ENCODE measurements around the gene STK39. TPM values are rescaled to one million over a fixed set of nuclear protein-coding genes. Genes with fewer than 3 reads are reported as not detected.

STK39 gene
- total and polyA plus RNA-seq, 2 donors (not counting 1 experiment from before 2014, with no cell fraction given): 2.3 to 14.6 TPM

- Mint-ChIP-seq H3K9me3 (ENCODE audit: insufficient read depth) (no peaks in the 10 kb centered on the region), H3K27ac (no peak overlapping the region), H3K4me3 (no peak overlapping the region), H3K27me3 (no peaks in the 10 kb centered on the region), H3K4me1 (no peaks in the 10 kb centered on the region)
- no peak overlapping the region for H3K4me2 ChIP-seq (replicated peaks; ENCODE audit: low read depth, low read length, poor library complexity, severe bottlenecking)
- H4K20me1 ChIP-seq (ENCODE audit: control insufficient read depth, insufficient read depth, low read length, poor library complexity, severe bottlenecking): no peaks in the 10 kb centered on the region
- no peaks in the 10 kb centered on the region for H3K27me3 ChIP-seq (replicated peaks in 1 of 4; ENCODE audit: control extremely low read depth in 1 of 4, control insufficient read depth in 3 of 4, insufficient read depth in 4 of 4, low read length in 3 of 4)
- H2AFZ ChIP-seq (ENCODE audit: insufficient read depth, low read depth, low read length, poor library complexity, severe bottlenecking): no peak overlapping the region
- no peaks in the 10 kb centered on the region for H3K9me3 ChIP-seq (ENCODE audit: control extremely low read depth in 1 of 3, control insufficient read depth in 2 of 3, insufficient read depth in 1 of 3, low read length in 2 of 3)
- intact Hi-C loops (cut with micrococcal nuclease): loop anchor here (10.0 kb wide), 1 partner anchor 63 kb away; no protein-coding TSS in a partner anchor
- H3K27ac ChIP-seq (ENCODE audit: low read length in 2 of 2): no peak overlapping the region
- ATAC-seq (ENCODE audit: low read depth) (no peak), DNase-seq (no peak)
- H3K79me2 ChIP-seq (ENCODE audit: control insufficient read depth, insufficient read depth, low read length): no peaks in the 10 kb centered on the region
- ChIA-PET POLR2A (no interaction called here), CTCF (interaction anchor here (1.0 kb wide), 1 partner anchor 22 kb away, joined by 3 read pairs; no protein-coding TSS in a partner anchor)
- 71% methylated on average over 1 of the region's 5 CpGs for WGBS (ENCODE audit: insufficient coverage)
- H3K9ac ChIP-seq (ENCODE audit: low read length): no peak overlapping the region
- H3K4me1 ChIP-seq (ENCODE audit: control insufficient read depth in 2 of 2, insufficient read depth in 2 of 2, low read length in 2 of 2): no peaks in the 10 kb centered on the region
- TF ChIP-seq CTCF (IDR thresholded peaks at IDR 0.05) (no peak), EZH2 (IDR thresholded peaks at IDR 0.05; ENCODE audit: borderline replicate concordance, insufficient read depth, low read depth, low read length, poor library complexity, severe bottlenecking) (no peak)
- H3K36me3 ChIP-seq (replicated peaks in 1 of 2; ENCODE audit: control extremely low read depth in 1 of 2, control insufficient read depth in 1 of 2, extremely low read depth in 1 of 2, insufficient read depth in 2 of 2, low read length in 1 of 2): no peaks in the 10 kb centered on the region
- no peak overlapping the region for H3K4me3 ChIP-seq (ENCODE audit: control extremely low read depth in 1 of 5, extremely low read depth in 1 of 5, insufficient read depth in 1 of 5, low read depth in 2 of 5, low read length in 4 of 5)
Measured at GRCh38 chr2:168097431-168097830, 150.0 kb downstream of the STK39 start.

DNA sequence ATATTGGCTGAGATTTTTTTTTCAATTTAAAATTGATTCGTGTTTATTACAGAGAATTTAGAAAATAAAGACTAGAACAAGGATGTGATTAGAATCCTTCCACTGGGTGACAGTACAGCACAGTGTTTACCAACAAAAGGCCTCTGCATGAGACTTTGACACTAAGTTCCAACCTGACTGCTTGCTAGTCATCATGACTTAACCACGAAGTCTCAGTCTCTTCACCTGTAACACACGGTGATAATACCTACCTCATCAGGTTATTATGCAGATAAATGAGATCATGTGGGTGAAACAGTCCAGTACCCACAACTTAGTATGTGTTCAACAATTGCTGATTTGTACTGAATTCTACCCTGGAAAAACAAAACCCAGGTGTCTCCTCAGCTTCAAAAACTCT is 151.2 kb downstream of the STK39 start:
- Mint-ChIP-seq H3K27ac (no peak overlapping the region), H3K4me3 (no peak overlapping the region), H3K9me3 (ENCODE audit: insufficient read depth) (no peaks in the 10 kb centered on the region), H3K27me3 (no peaks in the 10 kb centered on the region), H3K4me1 (peaks cover 1% of the 10 kb centered on the region)
- Histone ChIP-seq H3K4me1 (ENCODE audit: control insufficient read depth in 2 of 2, insufficient read depth in 2 of 2, low read length in 2 of 2) (peaks cover 0 to 2% of the 10 kb centered on the region in 2 donors), H2AFZ (ENCODE audit: insufficient read depth, low read depth, low read length, poor library complexity, severe bottlenecking) (no peak overlapping the region), H3K9me3 (ENCODE audit: control extremely low read depth in 1 of 3, control insufficient read depth in 2 of 3, insufficient read depth in 1 of 3, low read length in 2 of 3) (no peaks in the 10 kb centered on the region), H4K20me1 (ENCODE audit: control insufficient read depth, insufficient read depth, low read length, poor library complexity, severe bottlenecking) (no peaks in the 10 kb centered on the region), H3K4me2 (replicated peaks; ENCODE audit: low read depth, low read length, poor library complexity, severe bottlenecking) (no peak overlapping the region), H3K36me3 (replicated peaks in 1 of 2; ENCODE audit: control extremely low read depth in 1 of 2, control insufficient read depth in 1 of 2, extremely low read depth in 1 of 2, insufficient read depth in 2 of 2, low read length in 1 of 2) (no peaks in the 10 kb centered on the region), H3K79me2 (ENCODE audit: control insufficient read depth, insufficient read depth, low read length) (no peaks in the 10 kb centered on the region), H3K27ac (ENCODE audit: low read length in 2 of 2) (no peak overlapping the region), H3K9ac (ENCODE audit: low read length) (no peak overlapping the region), H3K27me3 (replicated peaks in 1 of 4; ENCODE audit: control extremely low read depth in 1 of 4, control insufficient read depth in 3 of 4, insufficient read depth in 4 of 4, low read length in 3 of 4) (no peaks in the 10 kb centered on the region), H3K4me3 (ENCODE audit: control extremely low read depth in 1 of 5, extremely low read depth in 1 of 5, insufficient read depth in 1 of 5, low read depth in 2 of 5, low read length in 4 of 5) (no peak overlapping the region)
- TF ChIP-seq CTCF (IDR thresholded peaks at IDR 0.05) (no peak), EZH2 (IDR thresholded peaks at IDR 0.05; ENCODE audit: borderline replicate concordance, insufficient read depth, low read depth, low read length, poor library complexity, severe bottlenecking) (no peak)
- DNase-seq (no peak), ATAC-seq (ENCODE audit: low read depth) (no peak)
- ChIA-PET POLR2A (no interaction called here), CTCF (no interaction called here)
- intact Hi-C loops (cut with micrococcal nuclease): loop anchor here (10.0 kb wide), 1 partner anchor 61 kb away; no protein-coding TSS in a partner anchor
- WGBS (ENCODE audit: insufficient coverage): no CpG with 5 or more reads among the region's 3 CpGs

All from B cell (primary cell).